GM03348 (cell line): ENCODE results near the gene VPS41.
A peak's percentile ranks its signal among the peaks of the same experiment; 100 is the strongest.

ENCODE experiments used
- DNase-seq: peaks from one replicate; pipeline ENCODE4 v3.0.0; 2012; ENCODE audit warnings: low spot score

The VPS41 gene

DNA sequence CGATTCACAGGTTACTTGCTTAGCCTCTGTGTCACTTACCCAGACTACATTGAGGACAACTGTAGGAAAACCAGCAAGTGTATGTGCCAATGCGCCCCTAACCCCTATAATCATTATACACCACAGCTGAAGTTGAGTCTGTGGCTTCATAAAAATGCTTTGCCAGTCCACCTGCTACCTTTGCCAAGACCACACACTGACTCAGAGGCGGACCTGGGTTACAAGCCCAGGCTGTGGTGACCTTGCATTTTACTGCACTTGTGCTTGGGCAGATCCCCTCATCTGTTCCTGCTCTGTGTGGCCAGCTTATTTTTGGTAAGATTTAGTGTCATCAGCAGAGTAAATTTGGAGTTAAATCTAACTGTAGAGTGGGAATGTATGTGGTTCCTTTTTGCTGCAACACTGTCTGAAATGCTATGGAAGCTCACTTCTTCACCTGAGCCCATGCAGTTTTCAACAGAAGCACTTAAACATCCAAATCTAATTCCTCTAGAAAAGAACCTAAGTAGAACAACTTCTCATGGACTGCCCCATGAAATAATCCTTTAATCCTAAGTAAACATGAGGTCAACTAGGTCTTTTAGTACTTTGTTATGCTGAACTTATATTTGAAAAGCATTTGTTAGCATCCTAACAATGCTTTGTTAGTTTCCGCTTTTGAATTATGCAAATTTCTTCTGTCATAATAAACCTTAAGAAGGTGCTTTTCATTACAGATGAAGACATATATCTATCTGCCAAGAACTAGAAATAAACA lies 181.6 kb downstream of the VPS41 start:
- no peak for DNase-seq

DNA sequence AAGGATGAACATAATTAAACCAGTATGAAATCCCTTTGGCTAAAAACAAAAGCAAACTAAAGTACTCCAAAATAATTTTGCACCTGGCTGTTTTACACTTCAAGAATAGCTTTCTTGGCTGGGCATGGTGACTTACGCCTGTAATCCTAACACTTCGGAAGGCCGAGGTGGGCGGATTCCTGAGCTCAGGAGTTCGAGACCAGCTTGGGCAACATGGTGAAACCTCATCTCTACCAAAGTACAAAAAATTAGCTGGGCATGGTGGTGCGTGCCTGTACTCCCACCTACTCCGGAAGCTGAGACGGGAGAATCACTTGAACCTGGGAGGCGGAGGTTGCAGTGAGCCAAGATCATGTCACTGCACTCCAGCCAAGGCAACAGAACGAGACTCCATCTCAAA lies 185.7 kb downstream of the VPS41 start:
- no peak for DNase-seq

DNA sequence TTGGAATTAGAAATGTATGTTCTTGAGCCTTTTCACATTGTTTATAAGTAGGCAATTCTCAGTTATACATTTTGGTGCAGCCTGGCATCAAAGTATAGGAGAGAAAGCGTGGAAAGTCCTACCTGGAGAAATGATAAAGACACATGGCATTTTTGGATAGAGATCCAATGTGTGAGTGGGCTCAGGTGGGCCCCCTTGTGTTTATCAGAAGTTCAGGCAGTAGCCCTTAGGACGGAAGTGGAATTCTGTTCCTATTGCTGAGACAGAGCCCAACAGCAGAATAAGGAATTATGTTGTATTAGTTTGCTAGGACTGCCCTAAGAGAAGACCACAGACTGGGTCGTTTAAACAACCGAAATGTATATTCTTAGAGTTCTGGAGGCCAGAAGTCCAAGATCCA lies 192.6 kb downstream of the VPS41 start:
- DNase-seq: no peak

DNA sequence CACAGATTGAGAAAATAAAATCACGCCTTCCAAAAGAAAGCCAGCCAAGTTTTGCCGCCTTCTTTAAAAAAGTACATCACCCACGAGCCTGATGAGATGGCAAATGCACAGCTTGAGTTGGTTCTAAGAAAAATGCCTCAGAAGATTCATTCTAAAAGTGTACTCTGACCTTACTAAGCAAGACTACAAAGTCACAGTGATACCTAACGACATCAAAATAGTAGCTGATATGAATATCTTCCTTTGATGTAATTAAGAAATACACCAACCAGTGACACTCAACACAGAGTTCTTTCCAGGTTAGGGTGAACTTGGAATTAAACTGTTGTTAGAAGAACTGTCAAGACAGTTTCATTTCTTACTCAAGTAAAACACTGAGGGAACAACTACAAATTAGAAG lies 199.9 kb downstream of the VPS41 start:
- DNase-seq: no peak

DNA sequence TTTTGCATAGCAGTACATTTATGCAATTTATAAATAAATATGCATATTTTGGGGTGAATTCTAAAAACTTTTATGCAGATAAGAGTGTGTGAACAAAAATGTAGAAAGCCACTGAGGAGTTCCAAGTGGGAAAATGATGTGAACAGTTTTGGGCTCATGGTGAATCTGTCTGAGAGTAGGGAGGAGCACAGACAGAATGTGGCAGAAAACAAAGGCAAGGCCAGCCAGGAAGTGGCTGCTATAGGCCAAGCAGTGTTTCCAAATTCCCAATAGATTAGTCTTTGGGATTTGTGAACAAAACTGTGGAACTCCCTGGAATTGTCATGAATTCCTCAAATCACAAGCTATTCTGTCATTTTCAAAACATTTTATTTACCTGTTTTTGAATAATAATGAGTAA lies 204.2 kb downstream of the VPS41 start:
- peak; percentile 59 for DNase-seq

DNA sequence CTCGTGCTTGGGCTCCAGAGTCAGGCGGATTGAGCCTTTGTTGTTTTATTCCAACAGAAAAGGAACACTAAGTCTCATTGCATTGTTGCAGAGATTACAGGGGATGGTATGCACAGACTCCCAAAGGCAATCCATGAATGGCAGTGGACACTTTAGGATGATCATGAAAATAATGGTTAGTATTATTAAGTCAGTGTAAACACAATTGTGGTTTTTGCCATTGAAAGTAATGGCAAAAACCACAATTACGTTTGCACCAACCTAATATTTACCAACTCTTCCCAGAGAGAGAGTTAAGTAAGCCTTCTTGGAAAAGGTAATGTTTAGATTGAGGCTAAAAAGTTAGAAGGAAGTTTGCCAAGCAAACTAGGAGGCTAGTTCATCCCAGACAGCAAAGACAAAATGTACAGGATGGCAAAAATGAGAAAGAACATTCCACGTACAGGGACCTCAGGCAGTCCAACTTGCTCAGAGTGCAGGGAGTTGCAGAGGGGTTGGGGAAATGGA lies 204.9 kb downstream of the VPS41 start:
- DNase-seq: no peak

DNA sequence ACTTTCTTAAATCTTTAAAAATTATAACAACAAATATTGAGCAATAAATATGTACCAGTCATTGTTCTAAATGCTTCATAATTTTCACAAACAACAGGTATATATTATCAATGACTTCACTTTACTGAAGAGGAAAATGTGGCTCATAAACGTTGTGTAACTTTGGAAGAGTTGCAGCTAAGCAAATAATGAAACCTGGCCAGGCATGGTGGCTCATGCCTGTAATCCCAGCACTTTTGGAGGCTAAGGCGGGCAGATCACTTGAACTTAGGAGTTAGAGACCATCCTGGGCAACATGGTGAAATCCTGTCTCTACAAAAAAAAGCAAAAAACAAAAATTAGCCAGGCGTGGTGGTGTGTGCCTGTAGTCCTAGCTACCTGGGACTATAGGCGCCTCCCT lies 205.9 kb downstream of the VPS41 start:
- DNase-seq: no peak

DNA sequence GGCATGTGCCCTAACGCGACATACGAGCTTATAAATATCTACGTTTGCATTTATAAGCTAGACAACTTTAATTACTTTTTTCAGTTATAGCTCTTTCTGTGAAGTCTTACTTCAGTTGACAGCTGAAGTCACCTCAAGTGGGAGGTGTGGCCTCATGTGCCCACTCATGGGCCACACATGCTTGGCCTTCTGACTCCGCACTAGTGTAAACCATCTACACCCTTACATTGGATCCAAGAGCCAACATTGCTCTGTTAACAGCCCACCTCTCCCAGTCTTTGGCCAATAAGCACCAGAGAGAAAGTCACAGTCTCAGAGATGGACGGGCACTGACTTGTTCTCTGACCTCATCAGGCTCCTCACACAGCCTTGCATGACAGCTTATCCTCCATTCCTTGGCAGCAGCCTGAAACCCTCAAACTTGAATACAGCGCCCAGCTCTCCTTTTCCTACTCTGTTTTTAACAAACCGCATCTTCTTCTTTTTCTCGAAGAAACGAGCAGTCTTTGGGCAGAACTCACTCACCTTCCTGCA lies 206.9 kb downstream of the VPS41 start:
- no peak for DNase-seq

DNA sequence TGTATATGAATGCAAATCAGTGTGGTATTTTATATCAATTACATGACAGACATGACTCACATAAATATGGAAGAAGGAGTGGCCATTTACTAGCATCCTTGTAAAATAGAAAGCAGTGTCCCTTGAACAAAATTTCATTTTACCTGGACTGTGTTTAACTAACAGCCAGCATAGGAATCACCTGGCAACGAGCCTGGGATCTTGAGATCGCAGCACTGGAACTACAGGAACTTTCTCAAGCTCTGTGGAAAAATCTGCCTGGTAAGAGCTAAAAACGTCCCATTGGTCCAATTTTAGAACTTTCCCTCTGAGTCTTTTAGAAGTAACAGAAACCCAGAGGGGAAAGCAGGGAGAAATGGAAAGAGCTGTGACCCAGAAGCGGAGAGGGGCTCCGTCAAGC lies 208.9 kb downstream of the VPS41 start:
- DNase-seq: no peak

DNA sequence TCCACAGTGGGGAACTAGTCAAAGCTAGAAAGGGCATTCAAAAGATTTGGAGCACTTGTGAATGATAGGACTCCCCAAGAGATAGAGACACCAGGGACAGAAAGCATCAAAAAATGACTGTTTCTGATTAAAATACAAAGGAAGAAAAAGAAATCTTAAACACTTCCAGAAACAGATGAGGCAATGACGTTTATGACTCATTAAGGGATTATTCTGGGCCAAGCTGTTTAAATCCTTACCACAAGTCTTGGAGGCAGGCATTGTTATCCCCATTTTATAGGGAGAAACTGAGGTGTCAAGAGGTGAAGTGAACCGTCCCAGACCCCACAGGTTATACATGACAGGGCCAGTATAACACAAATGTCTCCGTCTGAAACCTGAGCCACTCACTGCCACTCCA lies 209.5 kb downstream of the VPS41 start:
- peak; percentile 68 for DNase-seq

DNA sequence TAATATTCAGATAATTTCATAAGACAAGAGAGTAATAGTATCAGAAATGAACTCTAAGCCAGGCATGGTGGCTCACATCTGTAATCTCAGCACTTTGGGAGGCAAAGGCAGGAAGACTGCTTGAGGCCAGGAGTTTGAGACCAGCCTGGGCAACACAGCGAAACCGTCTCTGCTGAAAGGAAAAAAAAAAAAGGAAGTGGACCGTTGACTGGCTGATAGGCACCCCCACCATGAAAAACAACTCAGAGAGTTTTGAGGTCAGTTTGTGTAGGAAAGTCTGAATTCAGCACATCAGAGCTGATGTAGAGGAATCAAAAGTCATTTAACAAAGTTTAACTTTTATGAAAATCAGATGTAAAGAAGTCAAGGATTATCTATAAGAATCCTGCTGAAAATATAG lies 214.7 kb downstream of the VPS41 start:
- DNase-seq: no peak

DNA sequence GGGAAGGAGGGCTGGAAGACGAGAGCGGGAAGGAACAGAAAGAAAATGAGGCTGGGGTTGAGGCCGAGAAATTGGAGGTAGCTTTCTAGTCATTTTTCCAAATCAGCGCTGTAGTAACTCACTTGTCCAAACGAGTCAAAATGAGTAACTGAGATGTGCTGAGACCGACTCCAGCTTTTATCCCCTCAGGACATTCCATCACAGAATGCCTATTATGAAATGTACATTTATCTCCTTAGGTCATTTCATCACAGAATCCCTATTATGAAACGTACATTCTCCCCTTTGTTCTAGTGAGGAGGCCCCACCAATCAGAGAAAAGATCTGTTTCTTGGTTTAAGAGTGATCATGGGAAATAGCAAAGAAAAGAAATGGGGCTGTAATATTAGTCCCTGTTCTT lies 222.1 kb downstream of the VPS41 start:
- DNase-seq: no peak

DNA sequence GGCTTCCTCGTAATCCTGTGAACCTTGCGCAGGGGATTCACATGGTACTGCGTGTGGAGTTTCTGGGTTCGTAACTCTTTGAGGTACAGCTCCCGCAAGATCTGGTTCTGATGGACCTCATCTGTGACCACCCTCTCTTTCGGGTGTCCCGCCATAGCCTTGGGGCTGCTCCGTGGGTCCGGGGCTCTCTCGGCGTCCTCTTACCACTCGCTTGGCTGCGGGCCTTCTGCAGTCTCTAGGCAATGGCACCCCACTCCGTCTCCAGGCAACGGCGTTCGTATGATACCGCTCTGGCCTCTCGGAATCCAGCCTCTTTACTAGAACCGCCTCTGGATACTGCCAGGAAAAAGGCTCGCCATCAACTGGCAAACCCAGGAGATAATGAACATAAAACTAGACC lies 223.1 kb downstream of the VPS41 start:
- no peak for DNase-seq

DNA sequence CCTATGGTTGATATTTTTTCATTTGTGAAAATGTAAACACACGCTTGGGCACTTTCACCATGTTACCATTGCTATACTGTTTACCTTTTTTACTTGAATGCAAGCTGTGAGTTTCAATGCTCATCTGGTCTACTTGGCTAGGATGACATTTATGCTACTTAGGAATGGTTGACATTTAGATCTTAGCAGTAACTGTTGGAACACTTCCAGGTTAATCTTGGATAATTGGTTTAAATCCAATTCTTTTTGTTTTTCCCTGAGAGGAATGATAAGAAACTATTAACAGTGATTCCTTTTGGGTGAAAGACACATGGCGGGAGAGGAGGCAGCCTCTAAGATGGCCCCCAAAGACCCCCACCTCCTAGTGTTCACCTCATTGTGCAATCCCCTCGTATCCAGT lies 226.4 kb downstream of the VPS41 start:
- DNase-seq: no peak

DNA sequence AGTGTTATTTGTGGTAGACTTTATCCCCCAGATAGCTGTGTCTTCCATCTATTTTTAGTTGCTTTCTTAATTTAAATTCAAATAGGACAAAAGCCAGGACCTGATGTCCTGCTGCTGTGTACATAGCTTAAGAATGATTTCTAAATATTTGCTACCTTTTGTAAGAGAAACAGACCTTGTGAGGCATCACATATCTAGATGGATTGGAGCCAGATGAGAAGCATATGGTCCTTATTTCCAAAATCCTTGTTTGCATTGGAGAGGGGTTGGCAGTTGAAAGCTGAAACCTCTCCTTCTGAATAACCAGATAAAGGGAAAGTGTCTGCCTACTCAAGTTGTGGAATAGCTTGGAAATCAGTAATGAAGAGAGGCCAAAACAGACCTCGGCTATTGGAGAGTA lies 227.1 kb downstream of the VPS41 start:
- no peak for DNase-seq

DNA sequence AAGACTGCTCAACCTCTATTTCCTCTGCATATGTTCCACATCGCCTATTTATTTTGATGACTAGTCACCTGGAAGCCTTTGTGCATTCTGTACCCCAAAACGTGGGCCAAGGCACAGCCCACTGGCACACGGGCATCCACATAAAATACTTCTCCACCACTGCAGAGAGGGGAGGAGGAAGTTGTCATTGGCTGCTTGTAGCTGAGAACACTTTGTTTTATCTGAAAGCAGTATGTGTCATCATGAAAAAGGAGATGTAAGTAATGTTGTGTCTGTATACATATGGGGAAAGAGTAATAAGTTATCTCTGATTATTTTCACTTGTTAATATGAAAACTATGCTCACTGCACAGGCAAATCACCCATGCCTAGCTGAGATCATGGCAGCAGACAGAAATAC lies 229.6 kb downstream of the VPS41 start:
- DNase-seq: no peak

DNA sequence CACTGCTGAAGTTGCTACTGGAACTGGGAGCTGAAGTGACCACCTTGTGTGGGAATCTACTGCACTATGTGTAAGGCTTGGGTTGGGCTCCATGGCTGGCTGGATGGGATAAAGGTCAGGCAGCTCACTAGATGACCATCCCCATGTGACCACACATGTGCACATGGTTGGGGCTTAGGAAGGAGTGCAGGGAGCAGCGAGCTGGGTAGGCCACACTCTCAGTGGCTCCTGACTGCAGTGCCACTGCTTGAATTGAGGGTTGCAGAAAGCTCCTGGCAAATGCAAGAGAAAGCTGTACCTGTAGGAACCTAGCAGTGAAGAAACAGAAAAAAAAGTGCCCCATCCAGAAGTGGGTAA lies 230.3 kb downstream of the VPS41 start:
- DNase-seq: no peak

DNA sequence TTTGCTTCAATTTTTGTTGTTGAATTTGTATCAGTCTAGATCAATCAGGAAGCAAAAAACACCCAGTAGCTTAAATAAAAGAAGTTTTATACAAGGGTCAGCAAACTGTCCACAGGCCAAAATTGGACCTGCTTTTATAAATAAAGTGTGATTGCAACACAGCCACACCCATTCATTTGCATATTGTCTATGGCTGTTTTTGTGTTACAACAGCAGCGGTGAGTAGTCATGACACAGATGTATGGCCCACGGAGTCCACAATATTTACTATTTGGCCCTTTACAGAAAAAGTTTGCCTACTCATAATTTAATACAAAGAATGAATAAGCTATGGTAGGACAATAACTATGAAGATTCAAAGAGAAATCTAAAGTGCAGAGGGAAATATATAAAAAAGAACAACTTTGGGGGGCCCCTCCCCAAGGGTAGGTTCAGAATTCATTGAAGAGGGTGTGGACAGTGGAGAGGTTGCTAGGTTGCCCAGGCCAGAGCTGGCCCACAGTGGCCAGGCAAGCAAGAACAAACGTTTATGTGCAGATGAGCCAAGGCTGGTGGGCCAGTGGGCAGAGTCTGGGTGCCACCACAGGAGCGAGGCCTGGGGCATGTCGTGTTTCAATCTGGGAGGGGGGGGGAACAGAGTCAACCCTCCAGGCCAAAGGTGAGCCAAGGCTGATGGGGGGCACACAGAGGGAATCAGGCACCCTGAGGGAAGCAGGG lies 230.9 kb downstream of the VPS41 start:
- DNase-seq: no peak

DNA sequence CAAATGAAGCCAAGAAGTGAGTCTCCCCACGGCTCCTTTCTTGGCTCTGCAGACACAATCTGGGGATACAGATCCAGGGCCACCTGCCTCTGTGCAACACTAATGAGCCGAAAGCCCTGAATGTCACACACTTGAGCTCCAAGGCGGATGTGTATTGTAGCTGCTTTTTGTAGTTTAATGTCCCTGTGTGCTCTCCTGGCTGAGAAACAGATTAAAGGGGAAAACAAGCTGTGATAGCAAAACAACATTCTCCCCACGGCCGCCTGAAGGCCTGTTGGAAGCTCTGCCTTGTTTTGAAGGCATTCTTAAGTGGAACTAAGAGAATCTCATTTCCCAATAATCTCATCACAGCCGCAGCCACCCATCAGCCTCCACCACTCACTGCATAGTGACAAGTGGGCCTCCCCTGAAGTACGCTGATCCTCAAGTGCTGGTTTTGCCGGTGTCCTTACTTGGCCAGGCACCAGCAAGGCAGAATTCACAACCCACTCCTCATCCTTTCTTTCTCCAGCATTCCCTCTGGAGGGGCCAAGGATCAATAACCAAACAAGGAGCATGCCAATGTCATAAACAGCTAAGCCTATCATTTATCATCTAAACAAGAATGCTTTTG lies 233.4 kb downstream of the VPS41 start:
- no peak for DNase-seq

DNA sequence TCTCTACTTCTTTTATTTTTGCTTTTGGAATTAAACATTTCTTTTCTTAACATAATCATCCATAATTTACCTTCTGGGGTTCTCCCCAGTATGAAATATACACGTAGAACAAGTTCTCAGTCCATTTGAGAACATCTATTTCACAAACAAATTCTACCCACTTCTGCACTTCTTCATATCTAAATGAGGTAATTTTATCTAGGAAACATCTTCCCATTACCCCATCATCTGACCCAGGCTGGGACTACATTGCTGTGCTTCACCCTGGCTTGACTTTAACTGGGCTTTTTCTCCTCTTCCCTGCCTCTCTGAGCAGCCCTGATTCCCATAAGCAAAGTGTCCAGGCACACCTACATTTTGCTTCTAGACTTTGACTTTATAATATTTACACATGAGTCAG lies 234.5 kb downstream of the VPS41 start:
- no peak for DNase-seq

DNA sequence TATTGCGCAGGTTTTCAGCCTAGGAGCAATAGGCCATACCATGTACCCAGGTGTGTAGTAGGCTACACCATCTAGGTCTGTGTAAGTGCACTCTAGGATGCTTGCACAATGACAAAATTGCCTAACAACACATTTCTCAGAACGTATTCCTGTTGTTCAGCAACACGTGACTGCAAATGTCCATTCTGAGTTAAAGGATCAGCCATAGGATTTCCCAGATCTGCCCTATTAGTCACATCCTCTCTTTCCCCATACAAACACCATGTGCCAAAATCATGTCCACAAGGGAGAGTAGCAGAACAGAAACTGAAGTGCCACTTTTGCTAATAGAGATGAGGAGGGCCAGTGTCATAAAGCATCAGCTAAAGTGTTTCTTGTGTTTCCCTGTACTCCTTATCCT lies 235.2 kb downstream of the VPS41 start:
- DNase-seq: peak; percentile 56
